HG03066 (cell line): Measurements from ENCODE around the gene CMC1.

Experiments
- ATAC-seq: cut with Tn5 transposase; IDR thresholded peaks from one replicate; pipeline ENCODE4 v1.9.1; 2021; ENCODE audit warnings: low read depth; ENCODE audit not compliant: unreplicated experiment

CMC1 gene

GRCh38 chr3:28348629-28349468, 107.4 kb downstream of the CMC1 start, which contains the start of the genes AZI2 and ZCWPW2:
TSS of gene AZI2 (minus strand) at chr3:28348824. CDS start at chr3:28340617, 8,207 bp downstream.
TSS of gene ZCWPW2 (plus strand) at chr3:28348721. CDS start at chr3:28413069, 64,348 bp downstream.
- ATAC-seq: peak; percentile 86

GRCh38 chr3:28349469-28350000, 108.1 kb downstream of the CMC1 start:
- peak; percentile 0 for ATAC-seq
